ENCODE measurements around the gene RDH8. TPM values are rescaled to one million over a fixed set of nuclear protein-coding genes. Genes with fewer than 3 reads are reported as not detected.

RDH8 gene
- total RNA-seq, 1 experiment from 2014 or later: not detected

DNA sequence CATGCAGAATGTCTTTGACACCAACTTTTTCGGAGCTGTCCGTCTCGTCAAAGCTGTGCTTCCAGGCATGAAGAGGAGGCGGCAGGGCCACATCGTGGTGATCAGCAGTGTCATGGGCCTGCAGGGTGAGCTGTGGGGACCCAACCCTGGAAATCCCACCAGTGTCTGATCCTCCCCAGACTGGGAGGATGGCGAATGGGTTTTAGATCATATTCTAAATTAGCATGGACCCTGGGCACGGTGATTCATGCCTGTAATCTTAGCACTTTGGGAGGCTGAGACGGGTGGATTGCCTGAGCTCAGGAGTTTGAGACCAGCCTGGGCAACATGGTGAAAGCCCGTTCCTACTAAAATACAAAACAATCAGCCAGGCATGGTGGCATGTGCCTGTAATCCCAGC is 5.5 kb downstream of the RDH8 start:
- Histone ChIP-seq H3K4me2 (ENCODE audit: low read length) (no peak overlapping the region), H3K79me2 (ENCODE audit: low read length) (no peaks in the 10 kb centered on the region), H3K9me3 (ENCODE audit: low read length) (no peaks in the 10 kb centered on the region), H2AFZ (ENCODE audit: low read length) (no peak overlapping the region), H3K27ac (ENCODE audit: low read length) (no peak overlapping the region), H3F3A (ENCODE audit: low read length, unreplicated experiment) (no peaks in the 10 kb centered on the region), H3K4me3 (ENCODE audit: low read length) (no peak overlapping the region), H4K20me1 (ENCODE audit: low read length) (no peaks in the 10 kb centered on the region), H3K36me3 (ENCODE audit: low read depth, low read length) (no peaks in the 10 kb centered on the region), H3K9ac (ENCODE audit: low read length) (no peak overlapping the region), H3K27me3 (ENCODE audit: low read length) (peaks cover 2% of the 10 kb centered on the region; the same call in 1 of the 2 replicates), H3K4me1 (ENCODE audit: insufficient read depth, low read length) (peaks cover 17% of the 10 kb centered on the region), H3K9me2 (replicated peaks; ENCODE audit: low read length) (no peaks in the 10 kb centered on the region)
- ChIA-PET POLR2A (ENCODE audit: unreplicated experiment) (no interaction called here), CTCF (no interaction called here)
- DNase-seq (no peak), ATAC-seq (no peak)
- TF ChIP-seq EZH2phosphoT487 (IDR thresholded peaks at IDR 0.05; ENCODE audit: borderline replicate concordance, low read length) (no peak), EZH2 (IDR thresholded peaks at IDR 0.05; ENCODE audit: low read length, unreplicated experiment) (no peak)
- TF ChIP-seq, protein P1, sequence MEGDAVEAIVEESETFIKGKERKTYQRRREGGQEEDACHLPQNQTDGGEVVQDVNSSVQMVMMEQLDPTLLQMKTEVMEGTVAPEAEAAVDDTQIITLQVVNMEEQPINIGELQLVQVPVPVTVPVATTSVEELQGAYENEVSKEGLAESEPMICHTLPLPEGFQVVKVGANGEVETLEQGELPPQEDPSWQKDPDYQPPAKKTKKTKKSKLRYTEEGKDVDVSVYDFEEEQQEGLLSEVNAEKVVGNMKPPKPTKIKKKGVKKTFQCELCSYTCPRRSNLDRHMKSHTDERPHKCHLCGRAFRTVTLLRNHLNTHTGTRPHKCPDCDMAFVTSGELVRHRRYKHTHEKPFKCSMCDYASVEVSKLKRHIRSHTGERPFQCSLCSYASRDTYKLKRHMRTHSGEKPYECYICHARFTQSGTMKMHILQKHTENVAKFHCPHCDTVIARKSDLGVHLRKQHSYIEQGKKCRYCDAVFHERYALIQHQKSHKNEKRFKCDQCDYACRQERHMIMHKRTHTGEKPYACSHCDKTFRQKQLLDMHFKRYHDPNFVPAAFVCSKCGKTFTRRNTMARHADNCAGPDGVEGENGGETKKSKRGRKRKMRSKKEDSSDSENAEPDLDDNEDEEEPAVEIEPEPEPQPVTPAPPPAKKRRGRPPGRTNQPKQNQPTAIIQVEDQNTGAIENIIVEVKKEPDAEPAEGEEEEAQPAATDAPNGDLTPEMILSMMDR (conservative IDR thresholded peaks at IDR 0.05; ENCODE audit: low read depth, low read length): no peak
- no TSS peak for BruUV-seq (replicated peaks)
- intact Hi-C loops (cut with micrococcal nuclease): no loop called here

DNA sequence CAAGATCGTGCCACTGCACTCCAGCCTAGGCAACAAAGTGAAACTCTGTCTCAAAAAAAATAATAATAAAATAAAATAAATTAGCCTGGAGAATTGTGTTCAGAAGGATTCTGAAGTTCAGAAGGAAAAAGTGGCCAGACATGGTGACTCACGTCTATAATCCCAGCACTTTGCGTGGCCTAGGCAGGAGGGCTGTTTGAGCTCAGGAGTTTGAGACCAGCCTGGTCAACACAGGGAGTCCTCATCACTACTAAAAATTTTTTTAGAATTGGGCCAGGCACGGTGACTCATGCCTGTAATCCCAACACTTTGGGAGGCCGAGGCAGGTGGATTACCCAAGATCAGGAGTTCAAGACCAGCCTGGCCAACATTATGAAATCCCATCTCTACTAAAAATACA is 6.0 kb downstream of the RDH8 start:
- Histone ChIP-seq H3K79me2 (ENCODE audit: low read length) (no peaks in the 10 kb centered on the region), H4K20me1 (ENCODE audit: low read length) (no peaks in the 10 kb centered on the region), H3K4me2 (ENCODE audit: low read length) (no peak overlapping the region), H3K27ac (ENCODE audit: low read length) (no peak overlapping the region), H3K4me1 (ENCODE audit: insufficient read depth, low read length) (peaks cover 13% of the 10 kb centered on the region), H3K9me2 (replicated peaks; ENCODE audit: low read length) (no peaks in the 10 kb centered on the region), H3K9ac (ENCODE audit: low read length) (no peak overlapping the region), H3K9me3 (ENCODE audit: low read length) (no peaks in the 10 kb centered on the region), H3K27me3 (ENCODE audit: low read length) (no peaks in the 10 kb centered on the region), H3K36me3 (ENCODE audit: low read depth, low read length) (no peaks in the 10 kb centered on the region), H3F3A (ENCODE audit: low read length, unreplicated experiment) (no peaks in the 10 kb centered on the region), H3K4me3 (ENCODE audit: low read length) (no peak overlapping the region), H2AFZ (ENCODE audit: low read length) (no peak overlapping the region)
- TF ChIP-seq EZH2 (IDR thresholded peaks at IDR 0.05; ENCODE audit: low read length, unreplicated experiment) (no peak), EZH2phosphoT487 (IDR thresholded peaks at IDR 0.05; ENCODE audit: borderline replicate concordance, low read length) (no peak)
- TF ChIP-seq, protein P1 (conservative IDR thresholded peaks at IDR 0.05; ENCODE audit: low read depth, low read length): no peak
- CTCF ChIA-PET: no interaction called here
- DNase-seq: no peak
- POLR2A ChIA-PET (ENCODE audit: unreplicated experiment): no interaction called here
- intact Hi-C loops (cut with micrococcal nuclease): no loop called here
- BruUV-seq (replicated peaks): no TSS peak
- ATAC-seq: no peak

DNA sequence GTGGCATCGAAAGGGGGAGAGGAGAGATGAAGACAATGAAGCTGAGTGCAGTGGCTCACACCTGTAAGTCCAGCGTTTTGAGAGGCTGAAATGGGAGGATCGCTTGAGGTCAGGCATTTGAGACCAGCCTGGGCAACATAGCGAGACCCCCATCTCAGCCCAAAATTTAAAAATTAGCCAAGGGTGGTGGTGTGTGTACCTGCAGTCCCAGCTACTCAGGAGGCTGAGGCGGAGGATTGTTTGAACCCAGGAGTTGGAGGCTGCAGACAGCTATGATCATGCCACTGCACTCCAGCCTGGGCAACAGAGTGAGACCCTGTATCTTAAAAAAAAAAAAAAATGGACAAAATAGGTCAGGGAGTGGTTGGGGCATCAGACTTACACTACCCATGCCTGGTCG is 7.6 kb downstream of the RDH8 start:
- peaks cover 9% of the 10 kb centered on the region; the same call in 1 of the 2 replicates for H3K4me1 ChIP-seq (ENCODE audit: insufficient read depth, low read length)
- H3K4me3 ChIP-seq (ENCODE audit: low read length): no peak overlapping the region
- no peak overlapping the region for H3K9ac ChIP-seq (ENCODE audit: low read length)
- ChIA-PET POLR2A (ENCODE audit: unreplicated experiment) (no interaction called here), CTCF (no interaction called here)
- BruUV-seq (replicated peaks): no TSS peak
- no peak for DNase-seq
- no peaks in the 10 kb centered on the region for H3K9me2 ChIP-seq (replicated peaks; ENCODE audit: low read length)
- no peak overlapping the region for H3K4me2 ChIP-seq (ENCODE audit: low read length)
- no peaks in the 10 kb centered on the region for H4K20me1 ChIP-seq (ENCODE audit: low read length)
- intact Hi-C loops (cut with micrococcal nuclease): no loop called here
- no peaks in the 10 kb centered on the region for H3K36me3 ChIP-seq (ENCODE audit: low read depth, low read length)
- H3F3A ChIP-seq (ENCODE audit: low read length, unreplicated experiment): no peaks in the 10 kb centered on the region
- H2AFZ ChIP-seq (ENCODE audit: low read length): no peak overlapping the region
- H3K27me3 ChIP-seq (ENCODE audit: low read length): no peaks in the 10 kb centered on the region
- no peaks in the 10 kb centered on the region for H3K9me3 ChIP-seq (ENCODE audit: low read length)
- no peaks in the 10 kb centered on the region for H3K79me2 ChIP-seq (ENCODE audit: low read length)
- ATAC-seq: no peak
- TF ChIP-seq EZH2 (IDR thresholded peaks at IDR 0.05; ENCODE audit: low read length, unreplicated experiment) (no peak), EZH2phosphoT487 (IDR thresholded peaks at IDR 0.05; ENCODE audit: borderline replicate concordance, low read length) (no peak)
- TF ChIP-seq, protein P1 (conservative IDR thresholded peaks at IDR 0.05; ENCODE audit: low read depth, low read length): no peak
- no peak overlapping the region for H3K27ac ChIP-seq (ENCODE audit: low read length)

All from PC-3 (cell line).